Measurements from ENCODE around the gene NAA10. TPM values are rescaled to one million over a fixed set of nuclear protein-coding genes. Genes with fewer than 3 reads are reported as not detected.
A peak's percentile ranks its signal among the peaks of the same experiment; 100 is the strongest.

Gene NAA10
- total and polyA plus RNA-seq, 2 of the 13 experiments (the other 11 are each of a cell fraction or from before 2014, with no cell fraction given), result 49.2 to 51.7 TPM

DNA sequence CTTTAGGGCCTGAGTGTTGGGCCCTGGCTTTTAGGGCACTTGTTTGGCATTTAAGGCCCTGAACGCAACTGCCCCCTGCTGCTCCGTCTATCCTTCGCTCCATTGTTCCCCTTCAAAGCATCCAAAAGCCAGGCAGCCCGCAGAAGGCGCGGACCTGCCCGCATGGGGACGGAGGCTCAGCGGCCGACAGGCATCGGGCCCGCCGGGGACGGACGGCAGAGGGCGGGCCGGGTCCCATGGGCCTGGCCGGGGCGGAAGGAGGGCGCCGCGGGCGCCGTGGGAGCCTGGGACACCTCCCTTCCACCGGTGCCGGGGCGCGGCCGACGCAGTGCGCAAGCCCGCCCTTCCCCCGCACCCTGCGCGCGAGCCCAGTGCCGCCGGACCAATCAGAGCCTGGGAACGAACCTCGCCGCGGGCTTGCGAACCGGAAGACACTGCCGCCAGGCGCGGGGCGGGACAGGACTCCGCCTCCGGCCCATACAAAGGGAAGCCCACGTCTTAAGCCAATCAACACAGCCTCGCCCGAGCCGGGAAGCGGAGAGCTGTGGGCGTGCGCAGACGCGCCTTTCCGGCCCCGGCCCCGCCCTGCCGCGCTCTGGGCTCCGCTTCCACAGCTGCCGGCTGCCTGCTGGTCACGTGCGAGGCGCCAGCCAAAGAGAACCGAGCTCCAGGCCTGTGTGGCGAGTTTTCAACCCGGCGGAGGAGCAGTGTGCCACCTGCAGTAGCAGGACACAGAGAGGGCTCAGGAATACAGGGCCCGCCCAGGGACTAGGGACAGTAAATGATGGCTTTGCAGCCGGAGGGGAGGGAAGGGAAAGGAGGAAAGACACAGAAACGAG is 6.7 kb downstream of the NAA10 start (continued):
- TF ChIP-seq, protein P1, sequence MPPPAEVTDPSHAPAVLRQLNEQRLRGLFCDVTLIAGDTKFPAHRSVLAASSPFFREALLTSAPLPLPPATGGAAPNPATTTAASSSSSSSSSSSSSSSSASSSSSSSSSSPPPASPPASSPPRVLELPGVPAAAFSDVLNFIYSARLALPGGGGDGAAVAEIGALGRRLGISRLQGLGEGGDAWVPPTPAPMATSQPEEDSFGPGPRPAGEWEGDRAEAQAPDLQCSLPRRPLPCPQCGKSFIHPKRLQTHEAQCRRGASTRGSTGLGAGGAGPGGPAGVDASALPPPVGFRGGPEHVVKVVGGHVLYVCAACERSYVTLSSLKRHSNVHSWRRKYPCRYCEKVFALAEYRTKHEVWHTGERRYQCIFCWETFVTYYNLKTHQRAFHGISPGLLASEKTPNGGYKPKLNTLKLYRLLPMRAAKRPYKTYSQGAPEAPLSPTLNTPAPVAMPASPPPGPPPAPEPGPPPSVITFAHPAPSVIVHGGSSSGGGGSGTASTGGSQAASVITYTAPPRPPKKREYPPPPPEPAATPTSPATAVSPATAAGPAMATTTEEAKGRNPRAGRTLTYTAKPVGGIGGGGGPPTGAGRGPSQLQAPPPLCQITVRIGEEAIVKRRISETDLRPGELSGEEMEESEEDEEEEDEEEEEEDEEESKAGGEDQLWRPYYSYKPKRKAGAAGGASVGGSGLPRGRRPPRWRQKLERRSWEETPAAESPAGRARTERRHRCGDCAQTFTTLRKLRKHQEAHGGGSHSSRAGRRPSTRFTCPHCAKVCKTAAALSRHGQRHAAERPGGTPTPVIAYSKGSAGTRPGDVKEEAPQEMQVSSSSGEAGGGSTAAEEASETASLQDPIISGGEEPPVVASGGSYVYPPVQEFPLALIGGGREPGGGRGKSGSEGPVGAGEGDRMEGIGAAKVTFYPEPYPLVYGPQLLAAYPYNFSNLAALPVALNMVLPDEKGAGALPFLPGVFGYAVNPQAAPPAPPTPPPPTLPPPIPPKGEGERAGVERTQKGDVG (CRISPR knock-in tag; IDR thresholded peaks at IDR 0.05; ENCODE audit: borderline replicate concordance), result no peak
- TF ChIP-seq BHLHE40 (IDR thresholded peaks at IDR 0.05; ENCODE audit: low read length) (peak; percentile 89), FOXA3 (CRISPR knock-in tag; IDR thresholded peaks at IDR 0.05) (0 out of 2 replicates have a peak, but pooled peaks have one; percentile 11), ZKSCAN8 (CRISPR knock-in tag; IDR thresholded peaks at IDR 0.05; ENCODE audit: borderline replicate concordance) (0 out of 2 replicates have a peak, but pooled peaks have one; percentile 21), ZNF354B (CRISPR knock-in tag; IDR thresholded peaks at IDR 0.05) (0 out of 2 replicates have a peak, but pooled peaks have one; percentile 14), KAT8 (CRISPR knock-in tag; IDR thresholded peaks at IDR 0.05) (peak; percentile 37; the same call in 1 of the 2 replicates), HOXD1 (CRISPR knock-in tag; IDR thresholded peaks at IDR 0.05) (no peak), ASH2L (IDR thresholded peaks at IDR 0.05; ENCODE audit: insufficient read length, low read depth, low read length) (no peak), ZNF672 (CRISPR knock-in tag; IDR thresholded peaks at IDR 0.05) (no peak), ISX (CRISPR knock-in tag; conservative IDR thresholded peaks at IDR 0.05) (no peak)
- TF ChIP-seq, protein P2, sequence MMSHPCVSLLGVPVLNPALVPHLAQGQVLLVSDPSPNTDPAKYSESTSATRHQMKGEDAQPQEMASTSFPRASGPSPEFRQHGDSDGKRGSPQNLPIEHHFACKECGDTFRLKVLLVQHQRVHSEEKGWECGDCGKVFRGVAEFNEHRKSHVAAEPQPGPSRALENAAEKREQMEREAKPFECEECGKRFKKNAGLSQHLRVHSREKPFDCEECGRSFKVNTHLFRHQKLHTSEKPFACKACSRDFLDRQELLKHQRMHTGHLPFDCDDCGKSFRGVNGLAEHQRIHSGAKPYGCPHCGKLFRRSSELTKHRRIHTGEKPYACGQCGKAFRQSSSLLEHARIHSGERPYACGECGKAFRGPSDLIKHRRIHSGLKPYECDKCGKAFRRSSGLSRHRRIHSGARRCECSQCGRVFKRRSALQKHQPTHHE (CRISPR knock-in tag; IDR thresholded peaks at IDR 0.05; ENCODE audit: borderline replicate concordance), result no peak
- TF ChIP-seq, protein P3, sequence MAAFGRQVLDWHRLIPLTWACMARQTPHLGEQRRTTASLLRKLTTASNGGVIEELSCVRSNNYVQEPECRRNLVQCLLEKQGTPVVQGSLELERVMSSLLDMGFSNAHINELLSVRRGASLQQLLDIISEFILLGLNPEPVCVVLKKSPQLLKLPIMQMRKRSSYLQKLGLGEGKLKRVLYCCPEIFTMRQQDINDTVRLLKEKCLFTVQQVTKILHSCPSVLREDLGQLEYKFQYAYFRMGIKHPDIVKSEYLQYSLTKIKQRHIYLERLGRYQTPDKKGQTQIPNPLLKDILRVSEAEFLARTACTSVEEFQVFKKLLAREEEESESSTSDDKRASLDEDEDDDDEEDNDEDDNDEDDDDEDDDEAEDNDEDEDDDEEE (CRISPR knock-in tag; IDR thresholded peaks at IDR 0.05), result no peak
- TF ChIP-seq, protein P4, sequence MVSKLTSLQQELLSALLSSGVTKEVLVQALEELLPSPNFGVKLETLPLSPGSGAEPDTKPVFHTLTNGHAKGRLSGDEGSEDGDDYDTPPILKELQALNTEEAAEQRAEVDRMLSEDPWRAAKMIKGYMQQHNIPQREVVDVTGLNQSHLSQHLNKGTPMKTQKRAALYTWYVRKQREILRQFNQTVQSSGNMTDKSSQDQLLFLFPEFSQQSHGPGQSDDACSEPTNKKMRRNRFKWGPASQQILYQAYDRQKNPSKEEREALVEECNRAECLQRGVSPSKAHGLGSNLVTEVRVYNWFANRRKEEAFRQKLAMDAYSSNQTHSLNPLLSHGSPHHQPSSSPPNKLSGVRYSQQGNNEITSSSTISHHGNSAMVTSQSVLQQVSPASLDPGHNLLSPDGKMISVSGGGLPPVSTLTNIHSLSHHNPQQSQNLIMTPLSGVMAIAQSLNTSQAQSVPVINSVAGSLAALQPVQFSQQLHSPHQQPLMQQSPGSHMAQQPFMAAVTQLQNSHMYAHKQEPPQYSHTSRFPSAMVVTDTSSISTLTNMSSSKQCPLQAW (CRISPR knock-in tag; IDR thresholded peaks at IDR 0.05), result peak; percentile 37; the same call in 1 of the 2 replicates
- TF ChIP-seq, protein P5, sequence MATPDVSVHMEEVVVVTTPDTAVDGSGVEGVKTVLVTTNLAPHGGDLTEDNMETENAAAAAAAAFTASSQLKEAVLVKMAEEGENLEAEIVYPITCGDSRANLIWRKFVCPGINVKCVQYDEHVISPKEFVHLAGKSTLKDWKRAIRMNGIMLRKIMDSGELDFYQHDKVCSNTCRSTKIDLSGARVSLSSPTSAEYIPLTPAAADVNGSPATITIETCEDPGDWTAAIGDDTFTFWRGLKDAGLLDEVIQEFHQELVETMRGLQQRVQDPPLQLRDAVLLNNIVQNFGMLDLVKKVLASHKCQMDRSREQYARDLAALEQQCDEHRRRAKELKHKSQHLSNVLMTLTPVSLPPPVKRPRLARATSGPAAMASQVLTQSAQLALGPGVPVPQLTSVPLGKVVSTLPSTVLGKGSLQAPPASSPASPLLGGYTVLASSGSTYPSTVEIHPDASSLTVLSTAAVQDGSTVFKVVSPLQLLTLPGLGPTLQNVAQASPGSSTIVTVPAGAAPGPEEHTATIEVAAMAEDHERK (CRISPR knock-in tag; IDR thresholded peaks at IDR 0.05; ENCODE audit: low read depth), result 0 out of 2 replicates have a peak, but pooled peaks have one; percentile 28
- TF ChIP-seq, protein P6, sequence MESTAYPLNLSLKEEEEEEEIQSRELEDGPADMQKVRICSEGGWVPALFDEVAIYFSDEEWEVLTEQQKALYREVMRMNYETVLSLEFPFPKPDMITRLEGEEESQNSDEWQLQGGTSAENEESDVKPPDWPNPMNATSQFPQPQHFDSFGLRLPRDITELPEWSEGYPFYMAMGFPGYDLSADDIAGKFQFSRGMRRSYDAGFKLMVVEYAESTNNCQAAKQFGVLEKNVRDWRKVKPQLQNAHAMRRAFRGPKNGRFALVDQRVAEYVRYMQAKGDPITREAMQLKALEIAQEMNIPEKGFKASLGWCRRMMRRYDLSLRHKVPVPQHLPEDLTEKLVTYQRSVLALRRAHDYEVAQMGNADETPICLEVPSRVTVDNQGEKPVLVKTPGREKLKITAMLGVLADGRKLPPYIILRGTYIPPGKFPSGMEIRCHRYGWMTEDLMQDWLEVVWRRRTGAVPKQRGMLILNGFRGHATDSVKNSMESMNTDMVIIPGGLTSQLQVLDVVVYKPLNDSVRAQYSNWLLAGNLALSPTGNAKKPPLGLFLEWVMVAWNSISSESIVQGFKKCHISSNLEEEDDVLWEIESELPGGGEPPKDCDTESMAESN (CRISPR knock-in tag; conservative IDR thresholded peaks at IDR 0.05), result peak; percentile 61; the same call in 1 of the 2 replicates
